ENCODE measurements around the gene SCAF4. TPM values are rescaled to one million over a fixed set of nuclear protein-coding genes. Genes with fewer than 3 reads are reported as not detected.

Gene SCAF4
- total and polyA plus RNA-seq, 10 of the 15 experiments (the other 5 are each of a cell fraction or from before 2014, with no cell fraction given) = 4.3 to 49.3 (median 16.0) TPM

GRCh38 chr21:31624961-31625491 is 106.9 kb downstream of the SCAF4 start:
- ChIA-PET SMC1A (ENCODE audit: uncharacterized antibody, unreplicated experiment) (no interaction called here), RAD21 (ENCODE audit: unreplicated experiment) (no interaction called here), CTCF (no interaction called here), POLR2A (no interaction called here)
- WGBS (ENCODE audit: insufficient coverage, insufficient replicate concordance, low lambda C conversion rate, missing lambda C conversion rate) = 55% methylated on average over 10 of the region's 11 CpGs
- no peaks in the 10 kb centered on the region for H3K9me3 ChIP-seq (replicated peaks; ENCODE audit: control insufficient read depth, insufficient read depth, low read length)
- no TSS peak for BruUV-seq (replicated peaks)
- intact Hi-C loops (cut with micrococcal nuclease; ENCODE audit: unreplicated experiment) (no loop called here), in situ Hi-C loops (cut with MboI) (no loop called here)
- H4K20me1 ChIP-seq (ENCODE audit: control insufficient read depth, insufficient read depth) = no peaks in the 10 kb centered on the region
- no peak overlapping the region for H2AFZ ChIP-seq (ENCODE audit: control insufficient read depth, low read depth, low read length)
- no peaks in the 10 kb centered on the region for H3K4me1 ChIP-seq (ENCODE audit: control insufficient read depth, insufficient read depth, low read length)
- ATAC-seq = no peak
- TF ChIP-seq IRF4 (IDR thresholded peaks at IDR 0.05; ENCODE audit: low read depth, low read length) (no peak), ASH2L (IDR thresholded peaks at IDR 0.05; ENCODE audit: borderline replicate concordance, low read depth) (no peak), MTA3 (IDR thresholded peaks at IDR 0.05; ENCODE audit: borderline replicate concordance, low read length) (no peak), ZNF207 (IDR thresholded peaks at IDR 0.05; ENCODE audit: borderline replicate concordance) (no peak), ZNF217 (IDR thresholded peaks at IDR 0.05) (no peak), ZBTB33 (IDR thresholded peaks at IDR 0.05) (no peak), SPI1 (IDR thresholded peaks at IDR 0.05; ENCODE audit: borderline replicate concordance, insufficient read depth, low read depth, low read length) (no peak), FOXK2 (IDR thresholded peaks at IDR 0.05) (no peak), EED (IDR thresholded peaks at IDR 0.05; ENCODE audit: low read depth) (no peak), EZH2 (IDR thresholded peaks at IDR 0.05; ENCODE audit: borderline replicate concordance, control insufficient read depth, low read depth, low read length) (no peak)
- TF ChIP-seq, protein P1, sequence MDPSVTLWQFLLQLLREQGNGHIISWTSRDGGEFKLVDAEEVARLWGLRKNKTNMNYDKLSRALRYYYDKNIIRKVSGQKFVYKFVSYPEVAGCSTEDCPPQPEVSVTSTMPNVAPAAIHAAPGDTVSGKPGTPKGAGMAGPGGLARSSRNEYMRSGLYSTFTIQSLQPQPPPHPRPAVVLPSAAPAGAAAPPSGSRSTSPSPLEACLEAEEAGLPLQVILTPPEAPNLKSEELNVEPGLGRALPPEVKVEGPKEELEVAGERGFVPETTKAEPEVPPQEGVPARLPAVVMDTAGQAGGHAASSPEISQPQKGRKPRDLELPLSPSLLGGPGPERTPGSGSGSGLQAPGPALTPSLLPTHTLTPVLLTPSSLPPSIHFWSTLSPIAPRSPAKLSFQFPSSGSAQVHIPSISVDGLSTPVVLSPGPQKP (IDR thresholded peaks at IDR 0.05; ENCODE audit: low read depth, low read length) = no peak
- TF ChIP-seq, protein P2, sequence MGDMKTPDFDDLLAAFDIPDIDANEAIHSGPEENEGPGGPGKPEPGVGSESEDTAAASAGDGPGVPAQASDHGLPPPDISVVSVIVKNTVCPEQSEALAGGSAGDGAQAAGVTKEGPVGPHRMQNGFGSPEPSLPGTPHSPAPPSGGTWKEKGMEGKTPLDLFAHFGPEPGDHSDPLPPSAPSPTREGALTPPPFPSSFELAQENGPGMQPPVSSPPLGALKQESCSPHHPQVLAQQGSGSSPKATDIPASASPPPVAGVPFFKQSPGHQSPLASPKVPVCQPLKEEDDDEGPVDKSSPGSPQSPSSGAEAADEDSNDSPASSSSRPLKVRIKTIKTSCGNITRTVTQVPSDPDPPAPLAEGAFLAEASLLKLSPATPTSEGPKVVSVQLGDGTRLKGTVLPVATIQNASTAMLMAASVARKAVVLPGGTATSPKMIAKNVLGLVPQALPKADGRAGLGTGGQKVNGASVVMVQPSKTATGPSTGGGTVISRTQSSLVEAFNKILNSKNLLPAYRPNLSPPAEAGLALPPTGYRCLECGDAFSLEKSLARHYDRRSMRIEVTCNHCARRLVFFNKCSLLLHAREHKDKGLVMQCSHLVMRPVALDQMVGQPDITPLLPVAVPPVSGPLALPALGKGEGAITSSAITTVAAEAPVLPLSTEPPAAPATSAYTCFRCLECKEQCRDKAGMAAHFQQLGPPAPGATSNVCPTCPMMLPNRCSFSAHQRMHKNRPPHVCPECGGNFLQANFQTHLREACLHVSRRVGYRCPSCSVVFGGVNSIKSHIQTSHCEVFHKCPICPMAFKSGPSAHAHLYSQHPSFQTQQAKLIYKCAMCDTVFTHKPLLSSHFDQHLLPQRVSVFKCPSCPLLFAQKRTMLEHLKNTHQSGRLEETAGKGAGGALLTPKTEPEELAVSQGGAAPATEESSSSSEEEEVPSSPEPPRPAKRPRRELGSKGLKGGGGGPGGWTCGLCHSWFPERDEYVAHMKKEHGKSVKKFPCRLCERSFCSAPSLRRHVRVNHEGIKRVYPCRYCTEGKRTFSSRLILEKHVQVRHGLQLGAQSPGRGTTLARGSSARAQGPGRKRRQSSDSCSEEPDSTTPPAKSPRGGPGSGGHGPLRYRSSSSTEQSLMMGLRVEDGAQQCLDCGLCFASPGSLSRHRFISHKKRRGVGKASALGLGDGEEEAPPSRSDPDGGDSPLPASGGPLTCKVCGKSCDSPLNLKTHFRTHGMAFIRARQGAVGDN (IDR thresholded peaks at IDR 0.05) = no peak
- TF ChIP-seq, protein P3, sequence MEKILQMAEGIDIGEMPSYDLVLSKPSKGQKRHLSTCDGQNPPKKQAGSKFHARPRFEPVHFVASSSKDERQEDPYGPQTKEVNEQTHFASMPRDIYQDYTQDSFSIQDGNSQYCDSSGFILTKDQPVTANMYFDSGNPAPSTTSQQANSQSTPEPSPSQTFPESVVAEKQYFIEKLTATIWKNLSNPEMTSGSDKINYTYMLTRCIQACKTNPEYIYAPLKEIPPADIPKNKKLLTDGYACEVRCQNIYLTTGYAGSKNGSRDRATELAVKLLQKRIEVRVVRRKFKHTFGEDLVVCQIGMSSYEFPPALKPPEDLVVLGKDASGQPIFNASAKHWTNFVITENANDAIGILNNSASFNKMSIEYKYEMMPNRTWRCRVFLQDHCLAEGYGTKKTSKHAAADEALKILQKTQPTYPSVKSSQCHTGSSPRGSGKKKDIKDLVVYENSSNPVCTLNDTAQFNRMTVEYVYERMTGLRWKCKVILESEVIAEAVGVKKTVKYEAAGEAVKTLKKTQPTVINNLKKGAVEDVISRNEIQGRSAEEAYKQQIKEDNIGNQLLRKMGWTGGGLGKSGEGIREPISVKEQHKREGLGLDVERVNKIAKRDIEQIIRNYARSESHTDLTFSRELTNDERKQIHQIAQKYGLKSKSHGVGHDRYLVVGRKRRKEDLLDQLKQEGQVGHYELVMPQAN (conservative IDR thresholded peaks at IDR 0.05) = no peak
- H3K27ac ChIP-seq (ENCODE audit: control insufficient read depth, insufficient read depth) = no peak overlapping the region
- no peak overlapping the region for H3K4me2 ChIP-seq (ENCODE audit: control insufficient read depth, insufficient read depth)
- no peaks in the 10 kb centered on the region for H3K79me2 ChIP-seq (ENCODE audit: control insufficient read depth, insufficient read depth, low read length)
- H3K9ac ChIP-seq (ENCODE audit: control insufficient read depth, insufficient read depth, low read length) = no peak overlapping the region
- no peak for FAIRE-seq
- H3K27me3 ChIP-seq (replicated peaks in 1 of 2; ENCODE audit: control insufficient read depth in 2 of 2, insufficient read depth in 2 of 2, low read length in 1 of 2) = no peaks in the 10 kb centered on the region
- H3K36me3 ChIP-seq (ENCODE audit: control insufficient read depth in 2 of 2, insufficient read depth in 2 of 2, low read length in 1 of 2) = no peaks in the 10 kb centered on the region
- no peak for DNase-seq (ENCODE audit: low read depth, low spot score)
- H3K4me3 ChIP-seq = no peak overlapping the region
